Neural crest cell (in vitro differentiated cells): ENCODE measurements around the gene DTNBP1. TPM values are rescaled to one million over a fixed set of nuclear protein-coding genes. Genes with fewer than 3 reads are reported as not detected.

Experiments used
- DNase-seq: peaks from one replicate; pipeline ENCODE4 v3.0.0; 2021; ENCODE audit warnings: low read depth, mixed read lengths, low spot score
- H3K27ac Mint-ChIP-seq: one replicate; pipeline ENCODE4 v1.8.0; 2021; ENCODE audit warnings: mild to moderate bottlenecking, mixed read lengths; ENCODE audit not compliant: unreplicated experiment
- H3K27me3 Mint-ChIP-seq: 2 replicates; pipeline ENCODE4 v1.8.0; 2021; ENCODE audit warnings: low read depth, mild to moderate bottlenecking, mixed read lengths
- H3K36me3 Mint-ChIP-seq: 2 replicates; pipeline ENCODE4 v1.8.0; 2021; ENCODE audit warnings: low read depth, mild to moderate bottlenecking, mixed read lengths
- H3K4me1 Mint-ChIP-seq: 2 replicates; pipeline ENCODE4 v1.8.0; 2021; ENCODE audit warnings: mixed read lengths
- H3K4me3 Mint-ChIP-seq: one replicate; pipeline ENCODE4 v1.8.0; 2021; ENCODE audit warnings: mild to moderate bottlenecking, mixed read lengths
- H3K9me3 Mint-ChIP-seq: 2 replicates; pipeline ENCODE4 v1.8.0; 2021; ENCODE audit warnings: mixed read lengths
- total RNA-seq: library from RNA; stranded (reverse); gene quantifications from 2 replicates; pipeline ENCODE4 v1.2.1, GENCODE V29; 2021
- TF ChIP-seq, protein P1 (sequence below): fragments of 200-600 bp; sonication (generic); conservative IDR thresholded peaks from 2 replicates; pipeline ENCODE4 v1.5.0; 2021; ENCODE audit warnings: antibody characterized with exemption, mild to moderate bottlenecking

The DTNBP1 gene
- total RNA-seq, 1 donor from 2014 or later = 13.5 TPM

DNA sequence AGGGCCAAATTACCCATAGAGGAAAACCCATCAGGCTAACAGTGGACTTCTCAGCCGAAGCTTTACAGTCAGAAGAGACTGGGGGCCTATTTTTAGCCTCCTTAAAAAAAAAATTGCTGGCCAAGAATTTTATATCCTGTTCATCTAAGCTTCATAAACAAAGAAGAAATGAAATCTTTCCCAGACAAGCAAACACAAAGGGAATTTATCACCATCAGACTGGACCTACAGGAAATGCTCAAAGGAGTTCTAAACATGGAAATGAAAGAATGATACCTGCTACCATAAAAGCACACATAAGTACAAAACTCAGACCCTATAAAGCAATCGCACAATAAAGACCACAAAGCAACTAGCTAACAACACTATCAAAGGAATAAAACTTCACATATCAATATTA lies 19.3 kb downstream of the DTNBP1 start:
- H3K27me3 Mint-ChIP-seq = no peaks in the 10 kb centered on the region
- no peak overlapping the region for H3K4me3 Mint-ChIP-seq
- DNase-seq = no peak
- TF ChIP-seq, protein P1, sequence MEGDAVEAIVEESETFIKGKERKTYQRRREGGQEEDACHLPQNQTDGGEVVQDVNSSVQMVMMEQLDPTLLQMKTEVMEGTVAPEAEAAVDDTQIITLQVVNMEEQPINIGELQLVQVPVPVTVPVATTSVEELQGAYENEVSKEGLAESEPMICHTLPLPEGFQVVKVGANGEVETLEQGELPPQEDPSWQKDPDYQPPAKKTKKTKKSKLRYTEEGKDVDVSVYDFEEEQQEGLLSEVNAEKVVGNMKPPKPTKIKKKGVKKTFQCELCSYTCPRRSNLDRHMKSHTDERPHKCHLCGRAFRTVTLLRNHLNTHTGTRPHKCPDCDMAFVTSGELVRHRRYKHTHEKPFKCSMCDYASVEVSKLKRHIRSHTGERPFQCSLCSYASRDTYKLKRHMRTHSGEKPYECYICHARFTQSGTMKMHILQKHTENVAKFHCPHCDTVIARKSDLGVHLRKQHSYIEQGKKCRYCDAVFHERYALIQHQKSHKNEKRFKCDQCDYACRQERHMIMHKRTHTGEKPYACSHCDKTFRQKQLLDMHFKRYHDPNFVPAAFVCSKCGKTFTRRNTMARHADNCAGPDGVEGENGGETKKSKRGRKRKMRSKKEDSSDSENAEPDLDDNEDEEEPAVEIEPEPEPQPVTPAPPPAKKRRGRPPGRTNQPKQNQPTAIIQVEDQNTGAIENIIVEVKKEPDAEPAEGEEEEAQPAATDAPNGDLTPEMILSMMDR = no peak
- peaks cover 29% of the 10 kb centered on the region for H3K9me3 Mint-ChIP-seq
- no peak overlapping the region for H3K27ac Mint-ChIP-seq
- H3K36me3 Mint-ChIP-seq = peaks cover 64% of the 10 kb centered on the region
- H3K4me1 Mint-ChIP-seq = no peaks in the 10 kb centered on the region

DNA sequence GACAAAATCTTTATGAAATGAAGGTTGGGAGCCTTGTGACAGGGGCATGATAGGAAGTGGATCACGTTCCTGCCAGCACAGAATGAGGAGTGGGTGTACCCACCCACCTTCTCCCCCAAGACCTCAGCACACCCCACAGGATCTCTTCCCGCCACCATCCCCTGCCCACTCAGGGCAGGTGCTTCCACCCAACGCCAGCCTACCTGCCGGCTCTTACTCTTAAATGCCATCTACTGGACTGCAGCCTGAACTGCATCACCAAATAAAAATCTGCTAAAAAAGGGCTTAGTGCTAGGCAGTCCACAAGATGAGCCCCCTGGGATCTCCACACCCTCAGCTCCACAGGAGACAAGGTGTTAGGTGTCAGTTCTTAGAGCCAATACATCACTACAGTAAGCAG lies 20.6 kb downstream of the DTNBP1 start:
- no peak for DNase-seq
- Mint-ChIP-seq H3K36me3 (peaks cover 59% of the 10 kb centered on the region), H3K4me1 (no peaks in the 10 kb centered on the region), H3K27ac (no peak overlapping the region), H3K27me3 (no peaks in the 10 kb centered on the region), H3K9me3 (peaks cover 31% of the 10 kb centered on the region), H3K4me3 (no peak overlapping the region)
- TF ChIP-seq, protein P1 = peak; percentile 42

DNA sequence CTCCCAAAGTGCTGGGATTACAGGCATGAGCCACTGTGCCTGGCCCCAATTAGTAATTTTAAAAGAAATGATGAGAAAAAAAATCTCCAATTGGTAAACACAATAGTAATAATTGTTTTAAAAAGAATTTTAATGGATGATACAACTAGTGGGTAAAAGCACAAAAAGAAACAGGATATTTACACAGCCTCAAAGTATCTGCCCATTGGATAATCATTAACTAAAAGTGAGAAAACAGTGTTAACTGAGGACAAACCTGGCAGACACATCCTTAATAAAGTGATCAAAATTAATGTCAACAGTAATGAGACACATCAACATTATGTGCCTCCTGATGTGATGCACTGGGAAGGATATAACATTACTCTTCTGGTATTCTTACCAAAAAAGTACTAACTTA lies 24.5 kb downstream of the DTNBP1 start:
- Mint-ChIP-seq H3K4me3 (no peak overlapping the region), H3K4me1 (no peaks in the 10 kb centered on the region)
- TF ChIP-seq, protein P1 = no peak

DNA sequence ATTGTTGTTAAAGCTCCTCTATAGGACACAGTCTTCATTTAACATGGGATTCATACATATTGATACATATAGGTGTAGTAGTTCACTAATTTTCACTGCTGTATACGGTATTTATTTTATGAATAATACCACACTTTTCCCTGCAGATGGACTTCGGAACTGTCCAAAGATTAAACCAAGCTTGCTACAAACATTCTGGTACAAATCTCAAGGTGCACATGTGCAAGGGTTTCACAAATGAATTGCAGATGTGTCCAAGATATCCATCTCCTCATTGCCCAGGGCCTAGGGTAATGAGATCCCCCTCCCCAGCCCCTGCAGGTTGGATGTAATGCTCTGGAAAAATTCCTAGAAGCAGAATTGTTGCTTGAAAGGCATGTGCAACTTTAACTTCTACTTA lies 31.4 kb downstream of the DTNBP1 start:
- no peak for DNase-seq
- H3K36me3 Mint-ChIP-seq = peaks cover 3% of the 10 kb centered on the region
- no peak overlapping the region for H3K27ac Mint-ChIP-seq
- H3K9me3 Mint-ChIP-seq = no peaks in the 10 kb centered on the region
- no peaks in the 10 kb centered on the region for H3K4me1 Mint-ChIP-seq
- H3K27me3 Mint-ChIP-seq = no peaks in the 10 kb centered on the region
- TF ChIP-seq, protein P1 = no peak
- no peak overlapping the region for H3K4me3 Mint-ChIP-seq

More for the DNA sequence above, 24.5 kb downstream of the DTNBP1 start:
- Mint-ChIP-seq H3K27me3 (no peaks in the 10 kb centered on the region), H3K9me3 (peaks cover 6% of the 10 kb centered on the region), H3K27ac (no peak overlapping the region), H3K36me3 (peaks cover 26% of the 10 kb centered on the region)
- no peak for DNase-seq

DNA sequence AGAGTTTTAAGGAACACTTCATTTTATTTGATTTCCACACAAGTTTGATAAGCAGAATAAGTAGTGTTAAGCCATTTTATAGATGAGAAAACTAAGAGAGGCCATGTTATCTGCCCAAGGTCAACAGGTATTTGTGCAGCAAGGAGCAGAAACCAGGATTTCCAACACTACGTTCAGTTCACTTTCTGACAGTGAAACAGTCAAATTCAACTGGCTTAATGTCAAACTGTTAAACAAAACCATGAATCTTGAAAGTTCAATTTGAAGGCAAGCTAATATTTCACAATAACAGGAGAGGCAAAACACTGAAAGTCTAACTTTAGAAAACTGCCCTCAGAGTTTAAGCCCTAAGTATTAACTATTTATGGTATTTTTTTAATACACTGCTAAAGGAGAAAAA lies 32.6 kb downstream of the DTNBP1 start:
- no peaks in the 10 kb centered on the region for H3K4me1 Mint-ChIP-seq
- no peak overlapping the region for H3K27ac Mint-ChIP-seq
- no peaks in the 10 kb centered on the region for H3K9me3 Mint-ChIP-seq
- no peak for DNase-seq
- H3K4me3 Mint-ChIP-seq = no peak overlapping the region
- no peaks in the 10 kb centered on the region for H3K27me3 Mint-ChIP-seq
- H3K36me3 Mint-ChIP-seq = peaks cover 3% of the 10 kb centered on the region
- TF ChIP-seq, protein P1 = no peak

DNA sequence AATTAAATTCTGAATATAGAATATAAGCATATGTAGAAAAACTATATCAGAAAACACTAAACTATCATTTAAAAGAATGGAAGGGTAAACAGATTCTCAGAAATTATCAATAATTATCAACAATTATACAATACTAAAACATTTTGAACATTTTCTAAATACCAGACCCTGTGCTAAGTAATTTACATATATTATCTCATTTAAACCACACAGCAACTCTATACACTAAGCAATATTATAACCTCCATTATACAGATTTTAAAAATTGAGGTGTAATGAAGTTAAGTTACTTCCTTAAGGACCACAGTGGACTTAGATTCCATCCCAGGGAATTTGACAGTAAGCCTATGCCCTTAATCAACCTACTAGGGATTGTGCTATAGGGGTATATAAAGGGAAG lies 33.3 kb downstream of the DTNBP1 start:
- H3K36me3 Mint-ChIP-seq = no peaks in the 10 kb centered on the region
- H3K27ac Mint-ChIP-seq = no peak overlapping the region
- no peak for DNase-seq
- no peaks in the 10 kb centered on the region for H3K27me3 Mint-ChIP-seq
- H3K4me1 Mint-ChIP-seq = no peaks in the 10 kb centered on the region
- no peak overlapping the region for H3K4me3 Mint-ChIP-seq
- no peaks in the 10 kb centered on the region for H3K9me3 Mint-ChIP-seq
- TF ChIP-seq, protein P1 = no peak
